Epidermal melanocyte (primary cell): ENCODE data around the gene CD300E.

Experiments used
- DNase-seq: peaks from one replicate; pipeline ENCODE4 v3.0.0; 2011; ENCODE audit warnings: low spot score; ENCODE audit not compliant: insufficient read length

CD300E gene

GRCh38 chr17:74566132-74566753 is 57.3 kb downstream of the CD300E start:
- DNase-seq: no peak

- no peak for DNase-seq
These were observed 58.4 kb downstream of the CD300E start for GRCh38 chr17:74565126-74565525.

- DNase-seq: no peak
These were observed 60.2 kb downstream of the CD300E start for GRCh38 chr17:74563358-74563757.

- no peak for DNase-seq
These were observed 62.0 kb downstream of the CD300E start for GRCh38 chr17:74561586-74561985.
